Measurements from ENCODE around the gene SLC6A12. TPM values are rescaled to one million over a fixed set of nuclear protein-coding genes. Genes with fewer than 3 reads are reported as not detected.

The SLC6A12 gene
- total RNA-seq, 1 experiment from 2014 or later = not detected

GRCh38 chr12:170371-171225, 43.4 kb downstream of the SLC6A12 start:
- no peaks in the 10 kb centered on the region for H3K36me3 ChIP-seq (ENCODE audit: low read depth)
- no peaks in the 10 kb centered on the region for H4K20me1 ChIP-seq (ENCODE audit: insufficient read depth)
- CTCF ChIA-PET = no interaction called here
- no peak for TF ChIP-seq CTCF (conservative IDR thresholded peaks at IDR 0.05)
- TF ChIP-seq EZH2 (IDR thresholded peaks at IDR 0.05; ENCODE audit: low read depth) = no peak
- no peak overlapping the region for H3K27ac ChIP-seq
- no peak overlapping the region for H3K4me3 ChIP-seq
- DNase-seq = no peak
- no TSS peak for BruUV-seq (replicated peaks)
- no peaks in the 10 kb centered on the region for H3K4me1 ChIP-seq (replicated peaks; ENCODE audit: insufficient read depth)
- POLR2A ChIA-PET (ENCODE audit: unreplicated experiment) = interaction anchor here (0.5 kb wide), 1 partner anchor 23 kb away, joined by 5 read pairs; no protein-coding TSS in a partner anchor
- peaks cover 72% of the 10 kb centered on the region for H3K27me3 ChIP-seq (ENCODE audit: insufficient read depth, low read depth)
- H3F3A ChIP-seq (ENCODE audit: insufficient read depth, low read depth) = no peaks in the 10 kb centered on the region
- intact Hi-C loops (cut with micrococcal nuclease; ENCODE audit: unreplicated experiment) = no loop called here
- no peak overlapping the region for H2AFZ ChIP-seq
- no peaks in the 10 kb centered on the region for H3K9me3 ChIP-seq (ENCODE audit: insufficient read depth, low read depth)
- H3K4me2 ChIP-seq = no peak overlapping the region
- no peaks in the 10 kb centered on the region for H3K79me2 ChIP-seq (ENCODE audit: low read depth)
- H3K9me2 ChIP-seq (ENCODE audit: insufficient read depth) = no peaks in the 10 kb centered on the region

GRCh38 chr12:169528-170370, 44.2 kb downstream of the SLC6A12 start:
- no TSS peak for BruUV-seq (replicated peaks)
- Histone ChIP-seq H4K20me1 (ENCODE audit: insufficient read depth) (no peaks in the 10 kb centered on the region), H2AFZ (no peak overlapping the region), H3F3A (ENCODE audit: insufficient read depth, low read depth) (no peaks in the 10 kb centered on the region), H3K9me3 (ENCODE audit: insufficient read depth, low read depth) (no peaks in the 10 kb centered on the region), H3K4me2 (no peak overlapping the region), H3K27me3 (ENCODE audit: insufficient read depth, low read depth) (peaks cover 72% of the 10 kb centered on the region), H3K4me1 (replicated peaks; ENCODE audit: insufficient read depth) (no peaks in the 10 kb centered on the region), H3K79me2 (ENCODE audit: low read depth) (no peaks in the 10 kb centered on the region), H3K4me3 (no peak overlapping the region), H3K36me3 (ENCODE audit: low read depth) (no peaks in the 10 kb centered on the region), H3K9me2 (ENCODE audit: insufficient read depth) (no peaks in the 10 kb centered on the region), H3K27ac (no peak overlapping the region)
- CTCF ChIA-PET = no interaction called here
- POLR2A ChIA-PET (ENCODE audit: unreplicated experiment) = no interaction called here
- no peak for DNase-seq
- intact Hi-C loops (cut with micrococcal nuclease; ENCODE audit: unreplicated experiment) = no loop called here
- TF ChIP-seq CTCF (conservative IDR thresholded peaks at IDR 0.05) = no peak; the same call in 1 of the 2 replicates
- no peak for TF ChIP-seq EZH2 (IDR thresholded peaks at IDR 0.05; ENCODE audit: low read depth)

GRCh38 chr12:168763-169525, 45.0 kb downstream of the SLC6A12 start:
- TF ChIP-seq EZH2 (IDR thresholded peaks at IDR 0.05; ENCODE audit: low read depth) (no peak), CTCF (conservative IDR thresholded peaks at IDR 0.05) (no peak)
- CTCF ChIA-PET = no interaction called here
- no peaks in the 10 kb centered on the region for H3K4me1 ChIP-seq (replicated peaks; ENCODE audit: insufficient read depth)
- intact Hi-C loops (cut with micrococcal nuclease; ENCODE audit: unreplicated experiment) = no loop called here
- no TSS peak for BruUV-seq (replicated peaks)
- no peak overlapping the region for H2AFZ ChIP-seq
- H3K27ac ChIP-seq = no peak overlapping the region
- no peaks in the 10 kb centered on the region for H3K9me3 ChIP-seq (ENCODE audit: insufficient read depth, low read depth)
- H3K9me2 ChIP-seq (ENCODE audit: insufficient read depth) = no peaks in the 10 kb centered on the region
- H4K20me1 ChIP-seq (ENCODE audit: insufficient read depth) = no peaks in the 10 kb centered on the region
- no peak overlapping the region for H3K4me3 ChIP-seq
- DNase-seq = no peak
- H3K4me2 ChIP-seq = no peak overlapping the region
- peaks cover 65% of the 10 kb centered on the region for H3K27me3 ChIP-seq (ENCODE audit: insufficient read depth, low read depth)
- no peaks in the 10 kb centered on the region for H3K79me2 ChIP-seq (ENCODE audit: low read depth)
- H3F3A ChIP-seq (ENCODE audit: insufficient read depth, low read depth) = no peaks in the 10 kb centered on the region
- H3K36me3 ChIP-seq (ENCODE audit: low read depth) = no peaks in the 10 kb centered on the region
- POLR2A ChIA-PET (ENCODE audit: unreplicated experiment) = no interaction called here
